ENCODE data around the gene ZNF506. TPM values are rescaled to one million over a fixed set of nuclear protein-coding genes. Genes with fewer than 3 reads are reported as not detected.
"Not testable (repeated sequence)": the region's sequence is repeated elsewhere in the genome, so short reads cannot be mapped to it uniquely, and the experiment has no call there.

ZNF506 gene
- total RNA-seq, 1 donor from 2014 or later: 31.9 TPM

GRCh38 chr19:19745496-19746285, 75.9 kb downstream of the ZNF506 start:
- DNase-seq: no peak

GRCh38 chr19:19744641-19745040, 76.9 kb downstream of the ZNF506 start:
- DNase-seq: no peak

- not testable (repeated sequence) for DNase-seq
These were observed 77.6 kb downstream of the ZNF506 start for GRCh38 chr19:19743921-19744320.

DNA sequence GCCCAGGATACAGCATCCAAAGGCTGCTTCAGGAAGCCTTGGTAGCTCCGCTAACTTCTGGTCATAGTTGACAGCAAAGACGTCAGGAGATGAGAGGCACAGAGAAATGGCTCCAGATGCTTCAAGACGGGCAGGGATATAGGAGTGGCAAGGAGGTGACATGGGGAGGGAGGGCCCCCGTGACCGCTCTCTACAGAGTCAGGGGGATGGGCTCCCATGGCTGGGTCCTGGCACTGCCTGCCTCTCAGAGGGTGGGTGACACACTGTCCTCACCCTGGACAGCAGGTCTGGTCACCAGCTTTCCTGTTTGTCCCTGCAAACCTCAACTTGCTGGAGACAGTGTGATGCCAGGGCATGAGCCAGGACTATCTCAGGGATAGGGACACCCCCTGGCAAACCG, 78.4 kb downstream of the ZNF506 start:
- DNase-seq: no peak

DNA sequence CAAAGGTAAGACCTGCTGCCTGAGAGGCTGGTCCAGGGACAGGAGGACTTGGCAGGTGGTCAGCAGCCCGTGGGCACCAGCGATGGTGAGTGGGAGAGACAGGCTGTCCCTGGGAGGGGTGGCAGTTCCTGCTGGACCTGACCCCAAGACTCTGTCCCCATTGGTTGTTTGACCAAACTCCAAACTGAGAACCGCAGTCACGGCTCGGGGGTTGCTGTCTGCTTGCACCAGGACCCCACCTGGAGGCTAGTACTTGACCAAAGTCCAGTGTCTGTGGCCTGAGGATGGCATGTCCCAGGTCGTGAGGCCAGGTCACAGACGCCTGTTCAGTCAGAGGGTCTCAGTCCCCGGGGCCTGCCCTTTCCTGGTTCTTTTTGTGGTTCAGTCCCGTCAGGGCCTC, 78.8 kb downstream of the ZNF506 start:
- DNase-seq: no peak

Small RNA genes lying within 50 kb of the gene (small RNA-seq; reads per million reads assigned to genes)
- not detected for gene AC011477.5 (ENCODE audit: low replicate concordance)

Other genes with a start within 250 kb of the ZNF506 start
- gene PBX4, start 203.1 kb downstream of the ZNF506 start, total RNA-seq: 2.8 TPM
- gene LPAR2, start 193.5 kb downstream of the ZNF506 start, total RNA-seq: 3.3 TPM
- 8.9 TPM for gene GMIP, start 178.1 kb downstream of the ZNF506 start, total RNA-seq
- 172 TPM for gene ATP13A1, start 158.1 kb downstream of the ZNF506 start, total RNA-seq
- gene ZNF101, start 152.9 kb downstream of the ZNF506 start, total RNA-seq: 7.0 TPM
- gene ZNF14, start 88.6 kb downstream of the ZNF506 start, total RNA-seq: 12.9 TPM
- 9.1 TPM for gene ZNF253, start 44.1 kb upstream of the ZNF506 start, total RNA-seq
- gene ZNF93, start 79.2 kb upstream of the ZNF506 start, total RNA-seq: 12.3 TPM
- gene ZNF682, start 217.8 kb upstream of the ZNF506 start, total RNA-seq: 6.4 TPM

Measured in tongue (tissue), 3 donors.